ENCODE measurements around the gene NFKBIZ.
"Not testable (repeated sequence)": the region's sequence is repeated elsewhere in the genome, so short reads cannot be mapped to it uniquely, and the experiment has no call there.

The NFKBIZ gene

DNA sequence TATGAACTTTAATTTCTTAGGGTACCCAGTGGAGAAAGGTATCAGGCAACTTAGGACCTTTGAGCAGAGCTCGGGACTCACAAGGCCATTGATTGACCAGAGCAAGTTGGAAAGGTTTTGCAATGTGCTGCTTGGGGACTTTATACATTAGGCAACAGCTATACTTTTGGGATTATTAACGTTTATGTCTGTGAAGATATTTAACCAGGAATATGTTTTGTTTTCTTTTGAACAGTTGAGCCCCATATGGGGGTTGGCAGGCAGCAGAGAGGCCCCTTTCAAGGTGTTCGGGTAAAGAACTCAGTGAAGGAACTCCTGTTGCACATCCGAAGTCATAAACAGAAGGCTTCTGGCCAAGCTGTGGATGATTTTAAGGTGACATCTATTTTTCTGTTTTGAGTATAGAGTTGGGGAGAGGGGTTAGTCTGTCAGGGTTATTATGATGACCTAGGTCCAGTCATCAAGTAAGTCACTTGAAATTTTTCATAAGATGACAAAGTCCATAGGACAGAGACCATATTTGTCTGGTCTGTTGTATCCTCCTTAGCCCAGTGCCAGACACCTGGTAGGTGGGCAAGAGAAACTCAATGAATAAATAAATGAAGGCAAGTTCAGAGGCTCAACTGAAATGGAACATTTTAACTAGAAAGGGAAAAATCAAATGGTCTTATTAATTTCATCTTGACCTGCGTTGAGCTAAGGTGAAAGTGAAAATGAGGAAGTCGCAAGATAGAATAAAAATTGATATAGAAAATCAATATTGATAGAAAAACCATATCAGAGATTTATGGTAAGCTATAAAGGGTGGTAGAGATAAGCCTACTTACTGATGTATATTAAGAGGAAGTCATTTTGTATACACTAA is 2.8 kb downstream of the NFKBIZ start:
- no peak for DNase-seq

DNA sequence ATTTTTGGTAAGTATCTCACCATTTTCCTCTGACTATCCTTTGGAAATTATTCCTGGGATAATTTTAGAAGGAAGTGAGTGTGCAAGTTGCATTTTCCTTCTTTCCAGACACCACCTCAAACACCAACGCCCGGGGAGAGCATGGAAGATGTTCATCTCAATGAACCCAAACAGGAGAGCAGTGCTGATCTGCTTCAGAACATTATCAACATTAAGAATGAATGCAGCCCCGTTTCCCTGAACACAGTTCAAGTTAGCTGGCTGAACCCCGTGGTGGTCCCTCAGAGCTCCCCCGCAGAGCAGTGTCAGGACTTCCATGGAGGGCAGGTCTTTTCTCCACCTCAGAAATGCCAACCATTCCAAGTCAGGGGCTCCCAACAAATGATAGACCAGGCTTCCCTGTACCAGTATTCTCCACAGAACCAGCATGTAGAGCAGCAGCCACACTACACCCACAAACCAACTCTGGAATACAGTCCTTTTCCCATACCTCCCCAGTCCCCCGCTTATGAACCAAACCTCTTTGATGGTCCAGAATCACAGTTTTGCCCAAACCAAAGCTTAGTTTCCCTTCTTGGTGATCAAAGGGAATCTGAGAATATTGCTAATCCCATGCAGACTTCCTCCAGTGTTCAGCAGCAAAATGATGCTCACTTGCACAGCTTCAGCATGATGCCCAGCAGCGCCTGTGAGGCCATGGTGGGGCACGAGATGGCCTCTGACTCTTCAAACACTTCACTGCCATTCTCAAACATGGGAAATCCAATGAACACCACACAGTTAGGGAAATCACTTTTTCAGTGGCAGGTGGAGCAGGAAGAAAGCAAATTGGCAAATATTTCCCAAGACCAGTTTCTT is 3.9 kb downstream of the NFKBIZ start:
- no peak for DNase-seq

DNA sequence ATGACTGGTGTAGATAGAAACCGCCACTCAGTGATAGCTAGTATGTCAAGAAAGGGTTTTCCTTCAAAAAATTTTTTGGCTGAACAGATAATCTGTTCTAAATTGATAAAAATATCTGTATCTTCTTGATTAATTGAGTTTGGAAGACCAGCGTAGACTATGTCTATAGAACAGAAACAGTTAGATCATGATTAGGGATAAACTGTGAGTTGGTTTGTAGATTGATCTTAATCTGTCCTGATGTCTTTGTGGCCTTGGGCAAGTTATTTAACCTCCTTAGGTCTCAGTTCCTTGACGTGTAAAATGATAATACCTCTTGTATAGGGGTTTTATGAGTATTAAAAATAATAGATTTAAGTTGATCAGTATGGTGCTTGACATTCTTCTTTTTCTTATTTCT is 4.7 kb downstream of the NFKBIZ start:
- no peak for DNase-seq

DNA sequence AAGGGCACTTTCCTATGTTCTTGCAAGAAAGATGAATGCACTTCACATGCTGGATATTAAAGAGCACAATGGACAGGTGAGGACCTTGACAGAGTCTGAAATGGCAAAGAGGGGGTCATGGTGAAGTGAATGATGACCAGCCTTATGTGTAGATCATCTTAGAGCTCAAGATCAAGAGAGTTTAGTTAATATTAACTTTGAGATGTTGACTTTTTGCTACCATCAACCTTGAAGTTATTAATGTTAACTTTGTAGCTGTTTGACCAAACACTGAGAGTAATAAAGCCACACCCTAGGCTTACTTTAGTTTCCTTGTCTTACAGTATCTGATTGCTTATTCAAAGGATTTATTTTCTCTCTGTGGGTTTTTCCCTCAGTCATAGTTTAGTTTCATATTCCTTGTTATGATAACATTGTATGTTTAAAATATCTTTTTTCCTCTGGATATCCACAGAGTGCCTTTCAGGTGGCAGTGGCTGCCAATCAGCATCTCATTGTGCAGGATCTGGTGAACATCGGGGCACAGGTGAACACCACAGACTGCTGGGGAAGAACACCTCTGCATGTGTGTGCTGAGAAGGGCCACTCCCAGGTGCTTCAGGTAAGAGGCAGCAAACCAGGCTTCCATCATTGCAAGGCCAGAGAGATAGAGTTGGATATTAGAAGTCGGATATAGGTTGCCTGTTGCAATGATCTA is 5.4 kb downstream of the NFKBIZ start:
- no peak for DNase-seq

DNA sequence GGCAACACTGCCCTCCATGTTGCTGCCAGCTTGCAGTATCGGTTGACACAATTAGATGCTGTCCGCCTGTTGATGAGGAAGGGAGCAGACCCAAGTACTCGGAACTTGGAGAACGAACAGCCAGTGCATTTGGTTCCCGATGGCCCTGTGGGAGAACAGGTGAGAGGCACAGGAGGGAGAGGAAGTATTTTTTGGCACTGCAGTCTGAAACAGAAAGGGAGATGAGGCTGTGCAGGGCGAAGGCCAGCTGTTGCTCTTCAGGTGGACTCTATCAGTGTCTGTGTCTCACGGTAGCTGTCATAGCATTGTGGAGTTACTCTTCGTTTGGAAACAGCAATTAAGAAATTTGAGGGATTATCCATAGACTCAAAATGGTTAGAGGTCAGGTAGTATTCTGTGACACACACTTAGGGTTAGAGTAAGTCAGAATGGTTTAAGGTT is 8.0 kb downstream of the NFKBIZ start:
- no peak for DNase-seq

DNA sequence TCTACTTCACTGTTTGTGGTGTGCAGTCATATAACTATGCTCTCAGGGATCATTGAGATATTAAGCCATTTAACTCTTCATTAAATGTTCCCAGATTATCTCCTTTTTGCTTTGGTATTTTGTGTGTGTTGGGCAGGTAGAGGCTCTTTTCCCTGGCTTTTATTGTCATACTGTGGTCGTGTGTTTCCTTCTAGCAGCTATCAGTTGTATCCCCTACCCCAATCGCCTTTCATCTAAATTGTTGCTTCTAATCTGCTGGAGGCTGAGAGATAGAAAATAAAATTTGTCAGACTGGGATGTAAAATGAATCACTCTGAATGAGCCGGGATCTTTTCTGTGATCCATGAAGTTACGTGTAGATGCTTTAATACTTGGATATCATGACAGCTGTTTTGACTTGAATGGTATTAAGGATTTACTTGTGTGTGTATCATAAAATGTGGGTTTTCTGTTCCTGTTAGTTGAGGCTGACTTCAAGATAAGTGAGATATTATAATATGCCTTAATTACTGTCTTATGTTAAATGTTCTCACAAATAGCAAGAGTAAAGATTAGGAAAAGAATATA is 9.2 kb downstream of the NFKBIZ start:
- DNase-seq = no peak

DNA sequence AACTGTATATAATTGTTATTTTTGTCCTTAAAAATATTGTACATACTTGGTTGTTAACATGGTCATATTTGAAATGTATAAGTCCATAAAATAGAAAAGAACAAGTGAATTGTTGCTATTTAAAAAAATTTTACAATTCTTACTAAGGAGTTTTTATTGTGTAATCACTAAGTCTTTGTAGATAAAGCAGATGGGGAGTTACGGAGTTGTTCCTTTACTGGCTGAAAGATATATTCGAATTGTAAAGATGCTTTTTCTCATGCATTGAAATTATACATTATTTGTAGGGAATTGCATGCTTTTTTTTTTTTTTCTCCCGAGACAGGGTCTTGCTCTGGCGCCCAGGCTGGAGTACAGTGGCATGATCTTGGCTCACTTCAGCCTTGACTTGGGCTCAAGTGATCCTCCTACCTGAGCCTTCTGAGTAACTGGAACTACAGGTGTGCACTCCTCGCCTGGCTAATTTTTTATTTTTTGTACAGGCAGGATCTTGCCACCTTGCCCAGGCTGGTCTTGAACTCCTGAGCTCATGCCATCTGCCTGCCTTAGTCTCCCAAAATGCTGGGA is 10.7 kb downstream of the NFKBIZ start:
- DNase-seq = no peak

DNA sequence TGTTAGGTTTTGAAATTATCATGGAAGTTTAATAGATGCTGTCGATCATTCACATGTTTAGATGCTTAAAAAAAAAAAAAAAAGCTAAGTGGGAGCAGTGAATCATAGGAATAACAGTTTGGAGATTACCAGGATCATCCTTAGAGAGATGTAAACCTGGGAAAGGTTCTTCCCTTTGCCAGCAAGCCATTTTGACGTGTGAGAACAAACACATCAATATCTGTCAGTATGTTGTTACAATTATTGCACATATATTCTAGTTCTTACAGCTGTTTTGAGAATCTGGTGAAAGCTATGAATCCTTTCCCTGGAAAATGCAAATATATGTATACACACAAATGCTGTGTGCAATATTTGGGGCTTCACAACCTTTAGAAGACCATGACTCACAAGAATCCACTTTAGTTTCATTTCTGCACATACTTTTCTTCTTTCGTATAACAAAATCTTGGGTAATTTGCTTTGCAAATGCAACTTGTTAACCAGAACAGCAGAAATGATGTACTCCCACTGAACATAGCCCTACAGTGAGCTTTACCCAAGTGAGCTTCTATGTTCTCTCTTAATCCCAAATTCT is 12.0 kb downstream of the NFKBIZ start:
- no peak for DNase-seq

DNA sequence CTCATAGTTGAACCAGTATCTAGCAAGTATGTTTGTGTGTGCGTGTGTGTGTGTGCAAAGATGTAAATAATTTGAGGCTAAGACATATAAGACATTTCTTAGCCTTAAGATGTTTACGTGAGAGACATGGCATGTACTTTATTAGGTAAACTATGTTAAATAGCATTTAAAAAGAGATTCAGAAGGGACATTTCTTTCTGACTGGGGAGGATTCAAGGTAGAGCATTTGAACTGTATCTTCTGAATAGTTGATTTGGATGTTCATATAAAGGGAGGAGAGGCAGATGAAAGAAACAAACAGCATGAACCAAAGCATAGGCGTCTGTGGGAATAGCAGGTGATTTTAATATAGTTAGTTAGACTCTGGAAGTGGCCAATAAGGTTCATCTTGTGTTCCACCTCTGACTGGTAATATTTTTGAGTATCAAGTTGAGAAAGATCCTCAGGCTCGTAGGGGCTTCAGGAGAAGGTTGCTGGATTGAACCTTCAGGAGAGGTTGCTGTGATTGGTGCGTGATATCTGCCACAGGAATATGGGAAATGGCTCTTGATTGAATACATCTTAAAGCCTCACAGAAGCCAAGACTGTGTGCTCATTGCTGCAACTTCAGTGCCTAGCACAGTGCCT is 12.6 kb downstream of the NFKBIZ start:
- no peak for DNase-seq

DNA sequence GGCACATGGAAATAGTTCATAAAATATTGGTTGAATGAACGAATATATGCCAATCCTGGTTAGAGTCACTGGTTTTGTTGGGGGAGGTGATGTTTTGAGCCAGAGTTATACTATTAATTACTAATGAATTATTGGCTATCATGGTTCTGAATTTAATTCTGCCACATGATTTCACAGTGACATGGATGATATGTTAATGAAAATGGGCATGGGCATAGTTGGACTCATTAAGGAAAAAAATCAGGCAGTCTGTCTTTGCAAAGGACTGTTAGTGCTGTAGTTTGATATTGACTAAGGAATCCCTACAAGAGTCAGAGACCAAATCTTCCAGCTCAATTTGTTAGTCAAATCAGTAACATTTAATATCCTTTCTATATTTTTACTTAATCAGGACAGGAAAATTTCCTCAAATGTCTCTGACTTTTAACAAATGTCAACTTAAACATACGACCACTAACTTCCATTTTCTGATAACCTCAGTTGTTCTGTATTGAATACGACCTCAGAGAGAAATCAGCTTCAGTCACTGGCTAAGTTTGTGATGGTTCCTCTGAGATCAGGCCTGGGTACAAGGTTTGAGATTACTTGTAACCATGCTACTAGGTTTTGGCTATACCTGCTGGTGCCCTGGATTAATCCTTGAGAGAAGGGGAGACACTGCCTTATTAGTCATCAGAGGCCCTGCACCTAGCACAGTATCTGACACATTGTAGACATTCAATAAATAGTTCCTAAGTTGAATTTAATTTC is 13.3 kb downstream of the NFKBIZ start:
- DNase-seq = no peak

DNA sequence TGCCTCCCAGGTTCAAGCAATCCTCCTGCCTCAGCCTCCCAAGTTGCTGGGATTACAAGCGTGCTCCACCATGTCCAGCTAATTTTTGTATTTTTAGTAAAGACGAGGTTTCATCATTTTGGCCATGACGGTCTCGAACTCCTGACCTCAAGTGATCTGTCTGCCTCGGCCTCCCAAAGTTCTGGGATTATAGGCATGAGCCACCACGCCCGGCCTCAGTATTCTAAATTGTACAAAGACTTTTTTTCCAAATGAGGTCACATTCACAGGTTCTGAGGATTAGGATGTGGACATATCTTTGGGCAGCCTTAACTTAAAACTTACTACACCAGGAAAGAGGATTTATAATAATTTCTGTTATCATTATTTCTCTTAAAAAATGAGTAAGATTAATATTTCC is 15.6 kb downstream of the NFKBIZ start:
- not testable (repeated sequence) for DNase-seq

DNA sequence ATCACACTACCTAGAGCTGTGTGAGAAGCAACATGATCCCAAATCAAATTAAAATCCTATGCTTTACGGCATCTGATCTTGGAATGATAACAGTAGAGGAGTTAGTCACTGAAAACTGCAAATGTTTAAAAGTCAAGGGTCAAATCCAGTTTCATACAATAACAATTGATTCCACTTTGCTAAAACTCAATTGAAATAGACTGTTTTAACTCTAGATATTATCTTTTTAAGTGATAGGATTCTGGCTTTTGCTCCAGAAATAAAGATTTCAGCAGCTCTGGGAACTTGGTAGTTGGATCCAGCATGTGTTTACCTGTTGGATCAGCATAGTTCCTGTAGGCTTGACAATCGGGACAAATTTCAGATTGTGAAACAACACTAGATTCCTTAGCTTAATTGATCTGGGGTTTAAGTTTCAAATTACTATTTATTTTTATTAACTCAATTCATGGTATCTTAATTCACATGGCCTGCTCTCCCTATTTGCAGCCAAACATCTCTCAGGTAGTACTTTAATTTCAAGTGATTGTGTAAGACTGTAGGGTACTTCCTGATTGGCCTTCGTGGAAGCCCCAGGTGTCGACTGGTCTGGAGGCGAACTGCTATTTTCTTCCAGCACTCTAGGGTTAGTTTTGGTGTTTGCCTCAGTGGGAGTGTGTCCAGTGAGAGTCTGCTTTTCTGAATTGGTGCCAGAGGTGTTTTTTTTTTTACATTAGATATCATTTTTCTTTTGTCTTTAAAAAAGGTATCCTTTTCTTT is 16.6 kb downstream of the NFKBIZ start:
- DNase-seq = no peak

DNA sequence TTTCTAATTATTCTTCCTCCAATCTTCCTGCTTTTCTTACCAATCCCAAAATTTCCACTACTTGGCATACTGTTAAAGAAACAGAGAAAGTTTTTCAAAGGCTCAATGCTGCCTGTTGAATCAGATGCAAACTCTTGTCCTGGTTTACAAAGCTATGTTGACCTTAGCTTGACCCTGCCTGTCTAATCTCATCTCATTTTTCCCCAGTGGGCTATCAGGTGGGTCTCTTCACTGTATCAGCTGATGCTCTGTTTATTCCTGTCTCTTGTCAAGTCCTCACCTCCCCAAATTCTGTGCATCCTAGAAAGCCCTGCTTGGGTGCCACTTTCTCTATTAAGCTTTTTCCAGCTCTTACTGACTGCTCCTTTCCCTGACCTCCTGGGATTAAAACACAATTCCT is 18.2 kb downstream of the NFKBIZ start:
- no peak for DNase-seq

DNA sequence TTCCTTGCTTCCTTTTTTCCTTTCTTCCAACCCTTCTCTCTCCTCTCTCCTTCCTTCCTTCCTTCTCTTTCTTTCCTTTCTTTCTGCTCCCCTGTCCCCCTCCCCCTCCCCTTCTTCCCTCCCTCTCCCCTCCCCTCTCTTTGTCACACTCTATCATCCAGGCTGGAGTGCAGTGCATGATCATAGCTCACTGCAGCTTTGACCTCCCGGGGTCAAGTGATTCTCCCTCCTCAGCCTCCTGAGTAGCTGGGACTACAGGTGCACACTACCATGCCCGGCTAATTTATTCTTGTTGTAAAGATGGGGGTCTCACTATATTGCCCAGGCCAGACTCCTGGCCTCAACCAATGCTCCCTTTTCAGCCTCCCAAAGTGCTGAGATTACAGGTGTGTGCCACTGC is 18.7 kb downstream of the NFKBIZ start:
- DNase-seq = no peak

DNA sequence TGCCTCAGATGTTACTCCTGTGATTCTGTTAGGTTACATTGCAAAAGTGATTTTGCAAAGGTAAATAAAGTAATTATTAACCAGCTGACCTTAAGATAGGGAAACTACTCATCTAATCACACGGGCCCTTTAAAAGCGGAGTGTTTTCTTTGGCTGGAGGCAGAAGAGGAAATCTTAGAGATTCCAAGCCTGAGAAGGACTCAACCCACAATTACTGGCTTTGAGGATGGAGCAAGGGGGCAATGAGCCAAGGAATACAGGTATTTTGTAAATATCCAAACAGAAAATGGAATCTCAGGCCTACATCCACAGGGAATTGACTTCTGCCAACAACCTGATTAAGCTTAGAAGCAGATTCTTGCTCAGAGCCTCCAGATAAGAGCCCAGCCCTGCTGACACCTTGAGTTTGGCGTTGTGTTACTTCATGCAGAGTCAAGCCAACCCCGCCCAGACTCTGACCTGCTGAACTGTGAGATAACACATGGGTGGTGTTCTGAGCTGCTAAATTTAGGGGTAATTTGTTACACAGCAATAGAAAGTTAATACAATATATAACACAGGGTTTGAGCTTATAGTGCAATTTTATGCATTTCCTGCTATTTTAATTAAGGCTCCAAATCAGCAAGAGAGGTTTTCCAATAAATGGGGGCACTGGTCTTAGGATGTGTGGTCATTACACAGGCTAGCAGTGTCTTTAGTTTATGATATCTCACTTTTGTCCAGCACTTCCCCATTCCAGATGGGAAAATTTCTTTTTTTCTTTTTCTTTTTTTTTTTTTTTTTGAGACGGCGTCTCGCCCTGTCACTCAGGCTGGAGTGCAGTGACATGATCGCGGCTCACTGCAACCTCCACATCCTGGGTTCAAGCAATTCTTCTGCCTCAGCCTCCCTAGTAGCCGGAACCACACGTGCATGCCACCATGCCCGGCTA is 19.5 kb downstream of the NFKBIZ start:
- no peak for DNase-seq

DNA sequence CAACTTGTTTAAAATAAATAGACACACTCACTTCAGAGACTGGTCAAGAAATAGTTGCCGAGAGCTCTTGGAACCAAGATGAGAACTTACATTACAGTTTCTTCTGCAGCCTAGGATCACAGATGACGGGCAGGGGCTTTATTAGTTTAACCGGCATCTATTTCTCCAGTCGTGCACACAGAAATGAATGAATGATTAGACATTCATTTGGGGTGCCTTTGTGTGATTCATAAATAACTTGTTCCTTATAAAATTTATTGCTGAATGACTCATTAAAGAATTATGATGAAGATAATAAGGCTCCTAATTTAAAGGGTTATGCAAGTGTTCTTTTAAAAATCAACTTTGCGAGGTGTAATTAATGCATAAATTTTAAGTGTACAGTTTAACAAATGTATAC is 20.8 kb downstream of the NFKBIZ start:
- no peak for DNase-seq

DNA sequence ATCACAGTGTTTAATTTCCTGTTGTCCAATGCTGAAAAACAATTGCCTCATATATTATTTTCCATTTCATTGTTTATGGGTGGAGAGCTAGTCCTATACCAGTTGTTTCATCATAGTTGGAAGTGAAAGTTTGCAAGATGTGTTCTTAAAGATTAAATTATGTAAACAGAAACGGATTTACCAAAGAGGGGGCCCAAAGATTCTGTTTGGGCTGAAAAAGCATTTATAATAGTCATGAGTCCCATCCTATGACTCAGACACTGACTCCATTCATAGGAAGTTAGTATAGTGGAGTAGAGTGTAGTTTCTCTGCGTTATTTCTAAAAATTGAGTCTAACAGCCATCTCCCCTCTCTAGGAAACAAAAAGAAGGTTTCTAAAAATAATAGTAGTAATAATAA is 24.3 kb downstream of the NFKBIZ start:
- DNase-seq = no peak

DNA sequence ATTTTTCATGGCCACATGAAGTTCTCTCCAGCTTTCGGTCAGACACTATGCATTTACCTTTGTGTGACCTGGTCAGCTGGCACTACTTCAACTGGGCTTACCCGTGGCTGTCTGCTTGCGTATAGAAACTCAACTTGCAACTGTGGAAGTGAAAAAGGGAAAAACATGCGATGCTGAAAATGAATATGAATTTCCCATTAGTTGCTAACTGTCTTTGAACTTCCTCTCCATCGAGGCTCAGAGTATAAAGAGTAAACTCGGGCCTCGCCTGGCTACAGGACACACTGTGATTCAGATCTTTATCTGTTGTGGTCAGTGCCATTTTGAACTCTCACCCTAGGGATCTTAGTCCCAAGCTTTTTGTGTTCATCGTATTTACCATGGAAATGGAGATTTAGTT is 26.8 kb downstream of the NFKBIZ start:
- no peak for DNase-seq

DNA sequence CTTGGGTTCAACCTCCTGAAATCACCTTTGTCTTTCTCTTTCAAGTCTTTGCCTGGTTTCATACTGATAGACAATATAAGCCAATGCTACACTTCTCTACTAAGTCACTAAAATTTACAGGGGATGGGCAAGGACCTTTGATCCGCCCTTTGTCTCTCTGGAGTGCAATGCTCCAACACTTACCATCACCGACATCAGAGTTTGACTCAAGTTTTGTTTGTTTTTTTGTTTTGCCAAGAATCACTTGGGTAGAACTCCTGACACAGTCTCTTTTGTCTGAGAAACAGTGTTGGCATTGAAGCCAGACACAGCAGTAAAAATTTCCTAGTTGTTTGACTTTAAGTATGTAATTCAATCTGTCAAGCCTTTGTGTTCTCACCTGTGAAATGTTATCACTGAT is 29.3 kb downstream of the NFKBIZ start:
- no peak for DNase-seq
